Tibial artery (tissue), 4 donors: Measurements from ENCODE around the gene ECPAS.

Source experiments
- DNase-seq, 2 donors: peaks; one replicate each; pipeline ENCODE4 v3.0.0-alpha.2; 2019
- H3K27ac ChIP-seq, 2 donors: fragments of 200-600 bp; sonication (generic) in 1 of 2; 1 replicate in 1 of 2; 2 replicates in 1 of 2; pipeline ENCODE4 v1.5.1; 2018 to 2019; ENCODE audit warnings: mild to moderate bottlenecking in 1 of 2
- H3K27me3 ChIP-seq, 2 donors: fragments of 200-600 bp; sonication (generic) in 1 of 2; one replicate each; pipeline versions ENCODE4 v1.5.1 to v1.6.0; 2016 to 2019
- H3K36me3 ChIP-seq, 3 donors: fragments of 200-600 bp; sonication (generic) in 2 of 3; one replicate each; pipeline ENCODE4 v1.5.1; 2016 to 2019; ENCODE audit warnings: mild to moderate bottlenecking in 2 of 3
- H3K4me1 ChIP-seq, 4 donors: fragments of 200-600 bp; sonication (generic) in 2 of 4; 1 replicate in 3 of 4; 2 replicates in 1 of 4; pipeline ENCODE4 v1.5.1; 2016 to 2019
- H3K4me3 ChIP-seq, 2 donors: fragments of 200-600 bp; sonication (generic) in 1 of 2; 1 replicate in 1 of 2; 2 replicates in 1 of 2; pipeline ENCODE4 v1.5.1; 2018 to 2019; ENCODE audit warnings: mild to moderate bottlenecking in 2 of 2
- H3K9me3 ChIP-seq, 3 donors: fragments of 200-600 bp; sonication (generic) in 1 of 3; one replicate each; pipeline ENCODE4 v1.5.1; 2016 to 2019
- intact Hi-C: fragments of 100-400 bp; cut with DNase I; formaldehyde crosslinking; loops from one replicate; pipeline ENCODE4 v1.15.0; 2023; ENCODE audit warnings: low total_unique reads
- TF ChIP-seq, protein P1 (sequence below), 2 experiments: fragments of 200-600 bp in 1 of 2; fragments of 450-650 bp in 1 of 2; IDR thresholded peaks; one replicate each; pipeline ENCODE4 v1.5.1; 2017 to 2019; ENCODE audit warnings: antibody characterized with exemption in 2 of 2, mild to moderate bottlenecking in 1 of 2, moderate library complexity in 1 of 2

The ECPAS gene

DNA sequence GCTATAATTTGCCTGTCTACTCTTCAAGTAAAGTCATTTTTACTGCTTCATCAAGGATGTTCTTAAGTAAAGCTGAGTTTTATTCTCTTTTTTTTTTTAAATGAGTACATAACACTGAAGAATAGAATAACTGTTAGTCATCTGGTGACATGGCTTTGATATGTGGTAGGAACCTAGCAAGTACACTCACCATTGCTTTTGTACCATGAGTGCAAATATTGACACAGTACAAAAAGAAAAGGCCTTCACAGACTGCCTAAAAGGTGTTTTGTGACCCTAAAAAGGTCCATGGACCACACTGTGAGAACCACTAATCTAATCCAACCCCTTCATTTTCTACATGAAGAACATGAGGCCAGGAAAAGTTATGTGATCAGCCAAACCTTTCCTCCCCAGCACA is 55.0 kb downstream of the ECPAS start:
- Histone ChIP-seq H3K27ac (no peak overlapping the region), H3K27me3 (no peaks in the 10 kb centered on the region), H3K9me3 (no peaks in the 10 kb centered on the region), H3K36me3 (peaks cover 36 to 80% (median 67%) of the 10 kb centered on the region in 3 donors), H3K4me1 (peaks cover 0 to 7% (median 0%) of the 10 kb centered on the region in 4 donors), H3K4me3 (no peak overlapping the region)
- TF ChIP-seq, protein P1, sequence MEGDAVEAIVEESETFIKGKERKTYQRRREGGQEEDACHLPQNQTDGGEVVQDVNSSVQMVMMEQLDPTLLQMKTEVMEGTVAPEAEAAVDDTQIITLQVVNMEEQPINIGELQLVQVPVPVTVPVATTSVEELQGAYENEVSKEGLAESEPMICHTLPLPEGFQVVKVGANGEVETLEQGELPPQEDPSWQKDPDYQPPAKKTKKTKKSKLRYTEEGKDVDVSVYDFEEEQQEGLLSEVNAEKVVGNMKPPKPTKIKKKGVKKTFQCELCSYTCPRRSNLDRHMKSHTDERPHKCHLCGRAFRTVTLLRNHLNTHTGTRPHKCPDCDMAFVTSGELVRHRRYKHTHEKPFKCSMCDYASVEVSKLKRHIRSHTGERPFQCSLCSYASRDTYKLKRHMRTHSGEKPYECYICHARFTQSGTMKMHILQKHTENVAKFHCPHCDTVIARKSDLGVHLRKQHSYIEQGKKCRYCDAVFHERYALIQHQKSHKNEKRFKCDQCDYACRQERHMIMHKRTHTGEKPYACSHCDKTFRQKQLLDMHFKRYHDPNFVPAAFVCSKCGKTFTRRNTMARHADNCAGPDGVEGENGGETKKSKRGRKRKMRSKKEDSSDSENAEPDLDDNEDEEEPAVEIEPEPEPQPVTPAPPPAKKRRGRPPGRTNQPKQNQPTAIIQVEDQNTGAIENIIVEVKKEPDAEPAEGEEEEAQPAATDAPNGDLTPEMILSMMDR (IDR thresholded peaks at IDR 0.05), result no peak
- DNase-seq, result no peak
- intact Hi-C loops, result no loop called here

DNA sequence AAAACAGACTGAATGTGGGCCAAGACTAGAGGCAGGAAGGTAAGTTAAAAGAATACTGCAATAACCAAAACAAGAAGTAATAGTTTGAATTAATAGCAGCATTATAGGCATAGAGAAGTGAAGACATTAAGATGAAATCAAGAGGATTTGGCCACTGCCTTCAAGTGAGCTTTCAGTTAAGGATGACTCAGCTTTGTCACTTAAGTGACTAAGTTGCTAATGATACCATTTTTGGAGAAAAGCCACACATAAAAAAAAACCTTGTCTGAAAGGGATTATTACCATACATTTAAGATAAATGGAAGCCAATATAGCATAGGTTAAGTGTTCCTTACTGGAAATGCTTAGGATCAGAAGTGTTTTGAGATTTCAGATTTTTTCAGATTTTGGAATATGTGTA is 57.0 kb downstream of the ECPAS start:
- no peak for DNase-seq
- Histone ChIP-seq H3K27ac (no peak overlapping the region), H3K27me3 (no peaks in the 10 kb centered on the region), H3K9me3 (no peaks in the 10 kb centered on the region), H3K36me3 (peaks cover 39 to 83% (median 66%) of the 10 kb centered on the region in 3 donors), H3K4me1 (peaks cover 0 to 7% (median 0%) of the 10 kb centered on the region in 4 donors), H3K4me3 (no peak overlapping the region)
- intact Hi-C loops, result no loop called here
- TF ChIP-seq, protein P1 (IDR thresholded peaks at IDR 0.05), result no peak

DNA sequence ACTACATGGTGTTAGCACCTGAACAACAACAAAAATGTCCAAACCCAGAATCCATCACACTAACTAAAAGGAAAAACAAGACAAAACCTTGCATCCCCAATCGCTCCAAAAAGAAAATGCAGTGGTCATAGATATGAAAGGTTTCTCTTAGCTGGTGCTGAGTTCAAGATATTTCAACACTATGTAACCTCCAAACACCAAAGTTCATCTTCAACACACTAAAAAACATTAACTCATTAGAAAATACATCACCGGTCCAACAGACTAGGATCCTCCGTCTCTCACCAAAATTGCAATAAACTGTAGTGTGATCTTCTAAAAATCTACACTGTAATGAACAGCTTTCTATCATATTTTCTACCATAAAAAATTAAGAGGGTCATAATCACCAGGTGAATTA is 60.8 kb downstream of the ECPAS start:
- TF ChIP-seq, protein P1 (IDR thresholded peaks at IDR 0.05), result no peak
- DNase-seq, result no peak
- Histone ChIP-seq H3K9me3 (no peaks in the 10 kb centered on the region), H3K36me3 (peaks cover 55 to 80% (median 71%) of the 10 kb centered on the region in 3 donors), H3K27me3 (no peaks in the 10 kb centered on the region), H3K4me3 (no peak overlapping the region), H3K27ac (no peak overlapping the region), H3K4me1 (peaks cover 0 to 7% (median 0%) of the 10 kb centered on the region in 4 donors)
- intact Hi-C loops, result no loop called here

DNA sequence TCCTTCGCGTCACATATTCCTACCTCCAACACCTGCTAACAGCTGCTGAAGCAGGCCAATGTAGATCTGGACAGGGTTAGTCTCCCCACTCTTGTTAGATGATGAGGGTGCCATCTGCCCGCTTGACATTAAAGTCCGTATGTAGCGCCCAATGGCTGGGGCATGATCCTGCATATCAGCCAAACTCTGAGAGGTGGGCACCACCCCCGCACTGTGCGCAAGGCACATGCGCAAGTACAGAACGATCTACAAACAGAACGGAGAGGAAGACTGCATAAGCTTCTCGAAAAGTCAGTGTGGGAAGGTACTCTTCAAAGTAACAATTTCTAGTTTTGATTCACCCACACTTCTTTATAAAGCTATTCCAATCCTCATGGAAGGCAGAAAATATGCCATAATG is 69.8 kb downstream of the ECPAS start:
- Histone ChIP-seq H3K4me3 (no peak overlapping the region), H3K36me3 (peaks cover 91 to 94% (median 93%) of the 10 kb centered on the region in 3 donors), H3K27ac (no peak overlapping the region), H3K9me3 (no peaks in the 10 kb centered on the region), H3K4me1 (no peaks in the 10 kb centered on the region), H3K27me3 (no peaks in the 10 kb centered on the region)
- TF ChIP-seq, protein P1 (IDR thresholded peaks at IDR 0.05), result no peak
- DNase-seq, result no peak
- intact Hi-C loops, result no loop called here

DNA sequence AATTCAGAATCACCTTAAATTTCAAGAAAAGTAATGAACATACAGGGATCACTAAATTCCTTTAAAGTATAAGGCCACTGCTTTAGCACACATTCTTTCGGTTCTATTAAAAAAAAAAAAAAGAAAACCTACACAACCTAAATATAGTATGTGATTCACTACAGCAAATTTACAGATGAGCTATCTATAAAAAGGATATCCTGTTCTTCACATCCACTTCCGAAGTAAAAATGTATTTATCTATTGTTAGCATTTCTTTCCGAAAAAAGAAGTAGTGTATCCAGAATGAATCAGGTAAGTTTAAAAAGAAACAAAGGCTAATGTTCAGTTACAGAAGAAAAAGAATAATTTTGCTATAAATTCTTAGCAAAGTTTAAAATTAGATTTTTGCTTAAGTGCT is 70.2 kb downstream of the ECPAS start:
- no peak overlapping the region for H3K27ac ChIP-seq
- DNase-seq, result no peak
- no peaks in the 10 kb centered on the region for H3K27me3 ChIP-seq
- H3K9me3 ChIP-seq, result no peaks in the 10 kb centered on the region
- no peak overlapping the region for H3K4me3 ChIP-seq
- no peaks in the 10 kb centered on the region for H3K4me1 ChIP-seq
- TF ChIP-seq, protein P1 (IDR thresholded peaks at IDR 0.05), result no peak
- peaks cover 93 to 96% (median 96%) of the 10 kb centered on the region in 3 donors for H3K36me3 ChIP-seq
- intact Hi-C loops, result no loop called here

DNA sequence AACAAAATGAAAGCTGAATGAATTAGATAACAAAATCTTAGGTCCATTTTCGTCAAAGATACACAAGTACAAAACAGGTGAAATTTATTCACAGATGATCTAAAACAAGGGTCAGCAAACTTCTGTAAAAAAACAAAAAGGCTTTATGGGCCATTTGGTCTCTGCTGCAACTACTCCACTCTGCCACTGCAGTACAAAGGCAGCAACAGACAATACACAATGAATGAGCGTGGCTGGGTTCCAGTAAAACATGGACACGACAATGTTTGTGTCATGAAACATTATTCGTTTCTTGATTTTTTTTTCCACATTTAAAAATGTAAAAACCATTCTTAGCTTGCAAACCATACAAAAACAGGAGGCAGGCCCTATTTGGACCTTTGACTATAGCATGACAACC is 71.9 kb downstream of the ECPAS start:
- no peak overlapping the region for H3K4me3 ChIP-seq
- intact Hi-C loops, result no loop called here
- no peaks in the 10 kb centered on the region for H3K27me3 ChIP-seq
- peaks cover 92 to 96% (median 96%) of the 10 kb centered on the region in 3 donors for H3K36me3 ChIP-seq
- TF ChIP-seq, protein P1 (IDR thresholded peaks at IDR 0.05), result no peak
- no peaks in the 10 kb centered on the region for H3K9me3 ChIP-seq
- H3K4me1 ChIP-seq, result no peaks in the 10 kb centered on the region
- DNase-seq, result no peak
- H3K27ac ChIP-seq, result no peak overlapping the region
